HFFc6 (cell line): ENCODE data around the gene MRPL36. TPM values are rescaled to one million over a fixed set of nuclear protein-coding genes. Genes with fewer than 3 reads are reported as not detected.

ENCODE experiments used
- DNase-seq: peaks from one replicate; pipeline ENCODE4 v3.0.0-alpha.2; 2018
- H3K27ac Mint-ChIP-seq: 2 replicates; pipeline ENCODE4 v1.8.0; 2020; ENCODE audit warnings: mild to moderate bottlenecking, mixed read lengths
- H3K27me3 Mint-ChIP-seq: 2 replicates; pipeline ENCODE4 v1.8.0; 2021; ENCODE audit warnings: mild to moderate bottlenecking, moderate library complexity, mixed read lengths; ENCODE audit not compliant: insufficient read depth
- H3K36me3 Mint-ChIP-seq: 2 replicates; pipeline ENCODE4 v1.8.0; 2021; ENCODE audit warnings: low read depth, mixed read lengths
- H3K4me1 Mint-ChIP-seq: 2 replicates; pipeline ENCODE4 v1.8.0; 2020; ENCODE audit warnings: low read depth, mixed read lengths
- H3K4me3 Mint-ChIP-seq: 2 replicates; pipeline ENCODE4 v1.8.0; 2020; ENCODE audit warnings: mild to moderate bottlenecking, moderate library complexity, mixed read lengths
- H3K9me3 Mint-ChIP-seq: 2 replicates; pipeline ENCODE4 v1.8.0; 2020; ENCODE audit warnings: mild to moderate bottlenecking, mixed read lengths
- long read RNA-seq: library from polyadenylated mRNA; unstranded; transcript quantifications from one replicate; pipeline ENCODE4 v2.0.0, GENCODE V29; 2019
- total RNA-seq, 6 experiments: library from RNA; stranded (reverse); fragmentation: NEBNext Ultra II Directional; extraction: Animal tissue kit (Norgen Biotek cat#: 25700); gene quantifications; 2 replicates in 1 of 6; 3 replicates in 5 of 6; pipeline ENCODE4 v1.2.3, GENCODE V29; 2021
- TF ChIP-seq, protein P1 (sequence below): fragments of 200-600 bp; sonication (generic); IDR thresholded peaks from 2 replicates; pipeline ENCODE4 v1.5.0; 2021; ENCODE audit warnings: antibody characterized with exemption, mild to moderate bottlenecking

MRPL36 gene
- total RNA-seq, result 10 to 100 TPM; 67.8 to 87.1 (median 74.9) TPM
- long read RNA-seq, transcript MRPL36-202 (2 exons, 610 nt), result major isoform, 59 of 101 reads
- long read RNA-seq, transcript MRPL36-204 (2 exons, 686 nt), result minor isoform, 23 of 101 reads
- long read RNA-seq, partial matches to known transcripts, result 18 of 101 reads
- long read RNA-seq, other reads (novel, unspliced or antisense), result 0 of 101 reads

DNA sequence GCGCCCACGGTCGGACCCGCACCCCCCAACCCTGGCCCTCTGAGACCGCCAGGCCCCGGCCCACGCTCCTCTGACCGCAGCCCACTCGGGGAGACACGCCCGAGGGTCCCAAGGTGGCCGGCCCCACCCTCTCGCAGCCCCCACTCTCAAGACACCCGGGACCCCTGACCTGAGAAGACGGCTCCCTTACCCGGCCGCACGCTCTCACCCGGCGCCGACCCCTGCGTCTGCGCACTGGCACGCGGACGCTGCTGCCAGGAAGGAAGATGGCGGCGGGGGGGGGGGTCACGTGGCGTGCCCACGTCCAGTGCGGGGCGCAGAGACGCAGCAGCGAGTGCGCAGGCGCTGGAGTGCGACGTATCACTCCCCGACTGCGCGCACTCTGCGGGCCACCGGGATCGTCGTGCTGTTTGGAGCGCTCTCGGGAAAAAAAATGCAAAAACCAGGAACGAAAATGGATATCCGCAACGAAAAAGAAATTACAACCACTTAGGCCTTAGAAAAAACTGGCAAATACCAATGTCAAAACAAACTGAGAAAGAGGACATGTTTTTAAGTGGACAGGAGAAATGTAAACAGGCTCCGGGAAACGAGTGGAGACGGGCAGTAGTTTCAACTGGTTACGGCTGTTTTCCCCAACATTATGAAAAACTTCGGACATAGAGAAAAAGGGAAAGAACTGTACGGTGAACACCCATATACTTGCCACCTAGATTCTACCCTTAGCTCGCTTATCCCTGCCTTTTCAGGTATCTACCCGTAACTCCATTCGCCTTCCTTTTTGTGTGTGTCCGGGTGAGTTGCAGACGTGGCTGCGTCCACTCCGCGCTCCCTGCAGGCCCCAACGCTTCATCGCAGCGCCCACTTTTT, at the start of gene MRPL36:
Gene MRPL36, minus strand, starts transcription at position 236 of the 870 bp plus-strand sequence. CDS start 902 bp downstream, outside the sequence.
- Mint-ChIP-seq H3K27me3 (no peaks in the 10 kb centered on the region; the same call in 1 of the 2 replicates), H3K9me3 (peaks cover 9% of the 10 kb centered on the region; the same call in 1 of the 2 replicates), H3K4me1 (peaks cover 52% of the 10 kb centered on the region), H3K4me3 (peak within 1 kb of the TSS; percentile 94), H3K36me3 (peaks cover 46% of the 10 kb centered on the region), H3K27ac (peak within 1 kb of the TSS; percentile 94)
- peak; percentile 80 for DNase-seq
- TF ChIP-seq, protein P1, sequence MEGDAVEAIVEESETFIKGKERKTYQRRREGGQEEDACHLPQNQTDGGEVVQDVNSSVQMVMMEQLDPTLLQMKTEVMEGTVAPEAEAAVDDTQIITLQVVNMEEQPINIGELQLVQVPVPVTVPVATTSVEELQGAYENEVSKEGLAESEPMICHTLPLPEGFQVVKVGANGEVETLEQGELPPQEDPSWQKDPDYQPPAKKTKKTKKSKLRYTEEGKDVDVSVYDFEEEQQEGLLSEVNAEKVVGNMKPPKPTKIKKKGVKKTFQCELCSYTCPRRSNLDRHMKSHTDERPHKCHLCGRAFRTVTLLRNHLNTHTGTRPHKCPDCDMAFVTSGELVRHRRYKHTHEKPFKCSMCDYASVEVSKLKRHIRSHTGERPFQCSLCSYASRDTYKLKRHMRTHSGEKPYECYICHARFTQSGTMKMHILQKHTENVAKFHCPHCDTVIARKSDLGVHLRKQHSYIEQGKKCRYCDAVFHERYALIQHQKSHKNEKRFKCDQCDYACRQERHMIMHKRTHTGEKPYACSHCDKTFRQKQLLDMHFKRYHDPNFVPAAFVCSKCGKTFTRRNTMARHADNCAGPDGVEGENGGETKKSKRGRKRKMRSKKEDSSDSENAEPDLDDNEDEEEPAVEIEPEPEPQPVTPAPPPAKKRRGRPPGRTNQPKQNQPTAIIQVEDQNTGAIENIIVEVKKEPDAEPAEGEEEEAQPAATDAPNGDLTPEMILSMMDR, result no peak

- TF ChIP-seq, protein P1, result no peak
- no peak for DNase-seq
- H3K4me3 Mint-ChIP-seq, result no peak overlapping the region
- peaks cover 28% of the 10 kb centered on the region for H3K27me3 Mint-ChIP-seq
- H3K4me1 Mint-ChIP-seq, result no peaks in the 10 kb centered on the region
- no peaks in the 10 kb centered on the region for H3K9me3 Mint-ChIP-seq
- H3K27ac Mint-ChIP-seq, result no peak overlapping the region
- H3K36me3 Mint-ChIP-seq, result no peaks in the 10 kb centered on the region
These were observed 48.0 kb upstream of the MRPL36 start for GRCh38 chr5:1847611-1848010.

GRCh38 chr5:1847056-1847455, 47.4 kb upstream of the MRPL36 start:
- DNase-seq, result no peak
- TF ChIP-seq, protein P1, result no peak
- Mint-ChIP-seq H3K4me1 (no peaks in the 10 kb centered on the region), H3K27ac (no peak overlapping the region), H3K36me3 (no peaks in the 10 kb centered on the region), H3K9me3 (no peaks in the 10 kb centered on the region), H3K27me3 (peaks cover 26% of the 10 kb centered on the region), H3K4me3 (no peak overlapping the region)

GRCh38 chr5:1846583-1846982, 46.9 kb upstream of the MRPL36 start:
- TF ChIP-seq, protein P1, result no peak
- Mint-ChIP-seq H3K9me3 (no peaks in the 10 kb centered on the region), H3K4me3 (no peak overlapping the region), H3K27ac (no peak overlapping the region), H3K27me3 (peaks cover 22% of the 10 kb centered on the region), H3K4me1 (no peaks in the 10 kb centered on the region), H3K36me3 (no peaks in the 10 kb centered on the region)
- DNase-seq, result no peak

DNA sequence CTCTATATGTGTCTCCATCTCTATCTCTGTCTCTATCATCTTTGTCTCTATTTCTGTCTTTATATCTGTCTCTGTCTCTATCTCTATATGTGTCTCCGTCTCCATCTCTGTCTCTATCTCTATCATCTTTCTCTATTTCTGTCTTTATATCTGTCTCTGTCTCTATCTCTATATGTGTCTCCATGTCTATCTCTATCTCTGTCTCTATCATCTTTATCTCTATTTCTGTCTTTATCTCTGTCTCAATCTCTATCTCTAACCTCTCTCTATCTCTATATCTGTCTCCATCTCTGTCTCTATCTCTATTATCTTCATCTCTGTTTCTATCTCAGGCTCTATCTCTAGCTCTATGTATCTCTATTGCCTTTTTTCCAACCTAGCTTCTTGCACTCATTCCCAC, 46.1 kb upstream of the MRPL36 start:
- Mint-ChIP-seq H3K4me1 (no peaks in the 10 kb centered on the region), H3K4me3 (no peak overlapping the region), H3K9me3 (no peaks in the 10 kb centered on the region), H3K36me3 (no peaks in the 10 kb centered on the region), H3K27me3 (peaks cover 23% of the 10 kb centered on the region), H3K27ac (no peak overlapping the region)
- TF ChIP-seq, protein P1, result no peak
- DNase-seq, result no peak
